Heart left ventricle (tissue), 13 donors: ENCODE results near the gene RASD2.

Experiments
- POLR2A ChIP-seq, 2 donors: fragments of 450-650 bp; IDR thresholded peaks; one replicate each; pipeline ENCODE4 v1.6.1; 2017; ENCODE audit warnings: antibody characterized with exemption in 2 of 2, mild to moderate bottlenecking in 2 of 2, moderate library complexity in 2 of 2
- TF ChIP-seq, protein P1 (sequence below), 12 donors: fragments of 200-600 bp; sonication (generic) in 4 of 12; IDR thresholded peaks; one replicate each; pipeline versions ENCODE4 v1.5.0 to v1.8.0; 2018 to 2022; ENCODE audit warnings: antibody characterized with exemption in 12 of 12, mild to moderate bottlenecking in 5 of 12
- donor health status: ischemic (EF 13 %, LVEDD 7.1; RV severe dilation, severe dysfunction).
- donor health status: DM: no; HTN: yes; CAD: no.
- donor health status: DM: no; HTN: no; CAD: no.
- donor health status: ischemic (EF 25% LVEDD 6.9; RV normal size, moderate dysfunction).
- donor health status: ischemic (EF 25% LVEDD 5.7; RV mildly dilated, moderate dysfunction).
- donor health status: ischemic (EF 35%, LVEDD 5.7; RV mildly dilated, moderate dysfunction).
- donor health status: nonischemic (EF 11% LVEDD 7.7; RV severe dilation, severe dysfunction).
- donor health status: DM: yes; HTN: yes; CAD: no.
- donor health status: PGD.
- donor health status: ischemic (EF 29% LVEDD 5.4; RV normal size, mild dysfunction).
- donor health status: nonischemic (EF 23%, LVEDD 6.1; RV moderate dilation, normal function).

DNA sequence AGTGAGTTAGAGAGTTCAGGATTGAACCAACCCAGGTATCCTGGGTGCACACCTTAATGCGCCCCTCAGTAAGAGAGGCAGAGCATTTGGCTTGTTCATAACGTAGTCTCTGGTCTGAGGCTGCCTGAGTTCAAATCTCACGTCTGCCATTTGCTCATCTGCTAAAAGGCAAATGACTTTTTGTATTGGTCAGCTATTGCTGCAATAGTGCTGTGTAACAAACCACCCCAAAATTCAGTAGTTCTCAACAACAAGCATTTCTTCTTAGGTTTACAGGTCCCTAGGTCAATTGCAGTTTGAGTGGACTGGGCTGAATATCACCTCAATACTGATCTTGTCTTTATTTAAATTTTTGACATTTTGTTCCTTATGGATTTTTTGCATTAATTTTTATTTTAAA is 18.1 kb downstream of the RASD2 start:
- TF ChIP-seq POLR2A (IDR thresholded peaks at IDR 0.05): no peak
- TF ChIP-seq, protein P1, sequence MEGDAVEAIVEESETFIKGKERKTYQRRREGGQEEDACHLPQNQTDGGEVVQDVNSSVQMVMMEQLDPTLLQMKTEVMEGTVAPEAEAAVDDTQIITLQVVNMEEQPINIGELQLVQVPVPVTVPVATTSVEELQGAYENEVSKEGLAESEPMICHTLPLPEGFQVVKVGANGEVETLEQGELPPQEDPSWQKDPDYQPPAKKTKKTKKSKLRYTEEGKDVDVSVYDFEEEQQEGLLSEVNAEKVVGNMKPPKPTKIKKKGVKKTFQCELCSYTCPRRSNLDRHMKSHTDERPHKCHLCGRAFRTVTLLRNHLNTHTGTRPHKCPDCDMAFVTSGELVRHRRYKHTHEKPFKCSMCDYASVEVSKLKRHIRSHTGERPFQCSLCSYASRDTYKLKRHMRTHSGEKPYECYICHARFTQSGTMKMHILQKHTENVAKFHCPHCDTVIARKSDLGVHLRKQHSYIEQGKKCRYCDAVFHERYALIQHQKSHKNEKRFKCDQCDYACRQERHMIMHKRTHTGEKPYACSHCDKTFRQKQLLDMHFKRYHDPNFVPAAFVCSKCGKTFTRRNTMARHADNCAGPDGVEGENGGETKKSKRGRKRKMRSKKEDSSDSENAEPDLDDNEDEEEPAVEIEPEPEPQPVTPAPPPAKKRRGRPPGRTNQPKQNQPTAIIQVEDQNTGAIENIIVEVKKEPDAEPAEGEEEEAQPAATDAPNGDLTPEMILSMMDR (IDR thresholded peaks at IDR 0.05): no peak
